ENCODE measurements around the gene WFDC10B.
"Not testable (repeated sequence)": the region's sequence is repeated elsewhere in the genome, so short reads cannot be mapped to it uniquely, and the experiment has no call there.

The WFDC10B gene

GRCh38 chr20:45646875-45647274 lies 57.9 kb downstream of the WFDC10B start:
- no peak for DNase-seq

- not testable (repeated sequence) for DNase-seq
Observed at GRCh38 chr20:45645869-45646268, 59.0 kb downstream of the WFDC10B start.

GRCh38 chr20:45641076-45641475 lies 63.7 kb downstream of the WFDC10B start:
- not testable (repeated sequence) for DNase-seq

- DNase-seq, result no peak
Observed at GRCh38 chr20:45639687-45640086, 65.1 kb downstream of the WFDC10B start.

- DNase-seq, result no peak
Observed at GRCh38 chr20:45636513-45636912, 68.3 kb downstream of the WFDC10B start.
